H9 (cell line): ENCODE results near the gene SH3TC2. TPM values are rescaled to one million over a fixed set of nuclear protein-coding genes. Genes with fewer than 3 reads are reported as not detected.
A peak's percentile ranks its signal among the peaks of the same experiment; 100 is the strongest.

ENCODE experiments used
- DNase-seq: peaks from one replicate; pipeline ENCODE4 v3.0.0-alpha.2; 2017
- H2AFZ ChIP-seq: one replicate; pipeline ENCODE4 v1.6.1; 2013; ENCODE audit warnings: mild to moderate bottlenecking, low read length, control low read depth, moderate library complexity
- H2AK5ac ChIP-seq: 2 replicates; pipeline ENCODE4 v1.6.1; 2013; ENCODE audit warnings: low read length, control low read depth, mixed read lengths; ENCODE audit not compliant: insufficient read length
- H2BK120ac ChIP-seq: one replicate; pipeline ENCODE4 v1.6.1; 2013; ENCODE audit warnings: low read depth, mild to moderate bottlenecking, low read length, control low read depth, inconsistent platforms; ENCODE audit not compliant: poor library complexity, severe bottlenecking
- H2BK12ac ChIP-seq: 2 replicates; pipeline ENCODE4 v1.6.1; 2013; ENCODE audit warnings: low read length, control low read depth, mixed read lengths, low read depth; ENCODE audit not compliant: insufficient read length
- H2BK15ac ChIP-seq: 2 replicates; pipeline ENCODE4 v1.6.1; 2013; ENCODE audit warnings: low read depth, low read length, control low read depth
- H2BK20ac ChIP-seq: one replicate; pipeline ENCODE4 v1.6.1; 2013; ENCODE audit warnings: low read depth, mild to moderate bottlenecking, low read length, control low read depth, inconsistent platforms; ENCODE audit not compliant: poor library complexity, severe bottlenecking
- H2BK5ac ChIP-seq: 2 replicates; pipeline ENCODE4 v1.6.1; 2013; ENCODE audit warnings: low read length, control low read depth, mixed read lengths; ENCODE audit not compliant: insufficient read length
- H3K14ac ChIP-seq: 2 replicates; pipeline ENCODE4 v1.6.1; 2013; ENCODE audit warnings: low read length, control low read depth; ENCODE audit not compliant: insufficient read depth
- H3K18ac ChIP-seq: 2 replicates; pipeline ENCODE4 v1.6.1; 2013; ENCODE audit warnings: low read depth, mild to moderate bottlenecking, mixed read lengths, low read length, control low read depth; ENCODE audit not compliant: insufficient read length
- H3K23ac ChIP-seq: 2 replicates; pipeline ENCODE4 v1.6.1; 2013; ENCODE audit warnings: low read length, control low read depth, mixed read lengths, low read depth; ENCODE audit not compliant: insufficient read length
- H3K23me2 ChIP-seq: 2 replicates; pipeline ENCODE4 v1.6.1; 2013; ENCODE audit warnings: low read depth, mild to moderate bottlenecking, mixed read lengths, low read length, control low read depth; ENCODE audit not compliant: insufficient read length, poor library complexity, severe bottlenecking
- H3K27ac ChIP-seq: 2 replicates; pipeline ENCODE4 v1.5.1; 2013; ENCODE audit warnings: low read length, control low read depth, mixed read lengths, low read depth; ENCODE audit not compliant: insufficient read length
- H3K27me3 ChIP-seq: 2 replicates; pipeline ENCODE4 v1.6.1; 2013; ENCODE audit warnings: low read length, control low read depth, inconsistent platforms; ENCODE audit not compliant: insufficient read depth
- H3K4ac ChIP-seq: 2 replicates; pipeline ENCODE4 v1.6.1; 2013; ENCODE audit warnings: low read depth, mild to moderate bottlenecking, control low read depth, inconsistent platforms, low read length, moderate library complexity
- H3K4me1 ChIP-seq: 2 replicates; pipeline ENCODE4 v1.6.1; 2013; ENCODE audit warnings: low read length, control low read depth, inconsistent platforms; ENCODE audit not compliant: insufficient read depth
- H3K4me2 ChIP-seq: 2 replicates; pipeline ENCODE4 v1.6.1; 2013; ENCODE audit warnings: low read length, control low read depth, mixed read lengths; ENCODE audit not compliant: insufficient read length, insufficient read depth
- H3K56ac ChIP-seq: 2 replicates; pipeline ENCODE4 v1.6.1; 2013; ENCODE audit warnings: low read depth, mild to moderate bottlenecking, mixed read lengths, low read length, control low read depth; ENCODE audit not compliant: insufficient read length
- H3K79me1 ChIP-seq: 2 replicates; pipeline ENCODE4 v1.6.1; 2013; ENCODE audit warnings: low read depth, mild to moderate bottlenecking, moderate library complexity, low read length, control low read depth, inconsistent platforms; ENCODE audit not compliant: insufficient read depth, poor library complexity, severe bottlenecking
- H3K79me2 ChIP-seq: 2 replicates; pipeline ENCODE4 v1.6.1; 2013; ENCODE audit warnings: low read length, control low read depth, inconsistent platforms; ENCODE audit not compliant: insufficient read depth
- H3K9ac ChIP-seq: 2 replicates; pipeline ENCODE4 v1.6.1; 2013; ENCODE audit warnings: low read length, control low read depth, mixed read lengths; ENCODE audit not compliant: insufficient read length; ENCODE audit errors: extremely low read depth
- H3K9me3 ChIP-seq: one replicate; pipeline ENCODE4 v1.6.1; 2013; ENCODE audit warnings: low read depth, low read length, inconsistent platforms; ENCODE audit not compliant: control insufficient read depth
- H3T11ph ChIP-seq: one replicate; pipeline ENCODE4 v1.6.1; 2013; ENCODE audit warnings: mild to moderate bottlenecking, low read length, control low read depth, inconsistent platforms
- H4K20me1 ChIP-seq: one replicate; pipeline ENCODE4 v1.6.1; 2013; ENCODE audit not compliant: control insufficient read depth, insufficient read length, insufficient read depth
- H4K5ac ChIP-seq: 2 replicates; pipeline ENCODE4 v1.6.1; 2013; ENCODE audit warnings: low read depth, mild to moderate bottlenecking, mixed read lengths, low read length, control low read depth; ENCODE audit not compliant: insufficient read length
- H4K8ac ChIP-seq: replicated peaks from 2 replicates; pipeline ENCODE4 v1.6.1; 2013; ENCODE audit warnings: low read length, control low read depth, mixed read lengths, low read depth; ENCODE audit not compliant: insufficient read length
- H4K91ac ChIP-seq: 2 replicates; pipeline ENCODE4 v1.6.1; 2013; ENCODE audit warnings: low read depth, mild to moderate bottlenecking, moderate library complexity, mixed read lengths, low read length, control low read depth; ENCODE audit not compliant: insufficient read length
- H3K27ac Mint-ChIP-seq, 3 experiments: 2 replicates in 2 of 3; 3 replicates in 1 of 3; pipeline ENCODE4 v1.8.0; 2020 to 2021; ENCODE audit warnings: mixed read lengths in 3 of 3, mild to moderate bottlenecking in 1 of 3, moderate library complexity in 1 of 3
- H3K27me3 Mint-ChIP-seq: 2 replicates; pipeline ENCODE4 v1.8.0; 2021; ENCODE audit warnings: low read depth, mild to moderate bottlenecking, moderate library complexity, mixed read lengths
- H3K36me3 Mint-ChIP-seq, 3 experiments: 2 replicates in 2 of 3; 3 replicates in 1 of 3; pipeline ENCODE4 v1.8.0; 2020 to 2021; ENCODE audit warnings: low read depth in 3 of 3, mixed read lengths in 3 of 3; ENCODE audit not compliant: insufficient read depth in 1 of 3
- H3K4me1 Mint-ChIP-seq, 2 experiments: 2 replicates each; pipeline ENCODE4 v1.8.0; 2020; ENCODE audit warnings: mixed read lengths in 2 of 2
- H3K4me3 Mint-ChIP-seq, 2 experiments: 2 replicates in 1 of 2; 3 replicates in 1 of 2; pipeline ENCODE4 v1.8.0; 2020 to 2021; ENCODE audit warnings: mild to moderate bottlenecking in 2 of 2, mixed read lengths in 2 of 2, moderate library complexity in 1 of 2
- H3K9me3 Mint-ChIP-seq, 2 experiments: 2 replicates in 1 of 2; 3 replicates in 1 of 2; pipeline ENCODE4 v1.8.0; 2020; ENCODE audit warnings: mild to moderate bottlenecking in 2 of 2, mixed read lengths in 2 of 2, moderate library complexity in 1 of 2
- WGBS: extraction: QIAGEN DNeasy Blood & Tissue Kit; methylation state at CpG from one replicate; pipeline ENCODE4 v1.1.7; 2013; ENCODE audit warnings: missing lambda C conversion rate, low lambda C conversion rate, mixed read lengths; ENCODE audit not compliant: insufficient read length; ENCODE audit errors: extremely low coverage; 5-methylcytosine and 5-hydroxymethylcytosine counted together
- total RNA-seq: library from RNA; stranded (reverse); gene quantifications from 2 replicates; pipeline ENCODE4 v1.2.1, GENCODE V29; 2021
- TF ChIP-seq, protein P1 (sequence below): fragments of 200-600 bp; sonication (generic); conservative IDR thresholded peaks from 3 replicates; pipeline ENCODE4 v1.8.0; 2021; ENCODE audit warnings: antibody characterized with exemption, mild to moderate bottlenecking

SH3TC2 gene
- total RNA-seq, 1 experiment from 2014 or later: not detected

DNA sequence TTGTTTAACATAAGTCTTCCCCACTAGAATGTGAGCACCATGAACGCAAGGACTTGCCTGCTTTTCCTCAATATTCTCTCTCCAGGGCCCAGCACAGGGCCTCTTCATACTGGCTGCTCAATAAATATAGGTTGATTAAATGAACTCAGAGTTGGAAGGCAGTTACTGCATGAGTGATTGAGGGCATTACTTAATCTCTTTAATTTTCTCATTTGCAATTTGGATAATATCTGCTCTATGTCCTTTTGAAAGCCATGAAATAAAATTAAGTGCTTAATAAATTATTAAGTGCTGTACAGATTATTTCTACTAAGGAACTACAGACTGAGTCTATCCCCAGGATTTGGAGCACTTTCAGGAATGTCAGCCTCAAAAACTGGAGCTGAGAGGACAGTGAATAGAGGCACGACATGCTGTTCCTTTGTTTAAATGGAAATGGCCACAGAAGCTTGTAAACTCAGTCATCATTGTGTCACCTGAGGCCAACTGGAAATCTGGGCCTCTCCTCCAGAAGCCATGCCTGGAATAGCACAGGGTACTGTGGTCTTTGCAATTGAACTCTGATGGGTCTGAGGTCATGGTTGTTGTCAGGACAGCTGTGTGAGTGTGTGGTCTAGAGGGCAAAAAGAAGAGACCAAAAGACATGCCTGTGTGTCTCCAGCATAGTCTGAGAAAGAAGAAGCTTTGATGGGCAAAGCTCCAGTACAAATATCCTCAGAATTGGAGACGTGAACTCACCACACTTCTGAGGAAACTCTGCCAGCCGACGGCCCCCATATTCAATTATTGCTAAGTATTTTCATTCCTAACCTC is 86.1 kb downstream of the SH3TC2 start:
- TF ChIP-seq, protein P1, sequence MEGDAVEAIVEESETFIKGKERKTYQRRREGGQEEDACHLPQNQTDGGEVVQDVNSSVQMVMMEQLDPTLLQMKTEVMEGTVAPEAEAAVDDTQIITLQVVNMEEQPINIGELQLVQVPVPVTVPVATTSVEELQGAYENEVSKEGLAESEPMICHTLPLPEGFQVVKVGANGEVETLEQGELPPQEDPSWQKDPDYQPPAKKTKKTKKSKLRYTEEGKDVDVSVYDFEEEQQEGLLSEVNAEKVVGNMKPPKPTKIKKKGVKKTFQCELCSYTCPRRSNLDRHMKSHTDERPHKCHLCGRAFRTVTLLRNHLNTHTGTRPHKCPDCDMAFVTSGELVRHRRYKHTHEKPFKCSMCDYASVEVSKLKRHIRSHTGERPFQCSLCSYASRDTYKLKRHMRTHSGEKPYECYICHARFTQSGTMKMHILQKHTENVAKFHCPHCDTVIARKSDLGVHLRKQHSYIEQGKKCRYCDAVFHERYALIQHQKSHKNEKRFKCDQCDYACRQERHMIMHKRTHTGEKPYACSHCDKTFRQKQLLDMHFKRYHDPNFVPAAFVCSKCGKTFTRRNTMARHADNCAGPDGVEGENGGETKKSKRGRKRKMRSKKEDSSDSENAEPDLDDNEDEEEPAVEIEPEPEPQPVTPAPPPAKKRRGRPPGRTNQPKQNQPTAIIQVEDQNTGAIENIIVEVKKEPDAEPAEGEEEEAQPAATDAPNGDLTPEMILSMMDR: no peak
- H3K4ac ChIP-seq: no peak overlapping the region
- H4K8ac ChIP-seq: no peak overlapping the region
- no peak overlapping the region for H3K56ac ChIP-seq
- no peaks in the 10 kb centered on the region for H3K79me1 ChIP-seq
- Mint-ChIP-seq H3K4me1 (peaks cover 21 to 30% of the 10 kb centered on the region in 2 experiments), H3K27me3 (no peaks in the 10 kb centered on the region), H3K27ac (peak overlapping the region in 2 of 3 experiments; percentile 2 to 81; a peak in 4 of 7 replicates), H3K4me3 (no peak overlapping the region), H3K36me3 (no peaks in the 10 kb centered on the region; a peak in 1 of 7 replicates), H3K9me3 (no peaks in the 10 kb centered on the region)
- no peaks in the 10 kb centered on the region for H4K20me1 ChIP-seq
- H2BK15ac ChIP-seq: no peak overlapping the region
- no peak overlapping the region for H2AFZ ChIP-seq
- WGBS: no CpG with 5 or more reads among the region's 5 CpGs
- no peak overlapping the region for H3K4me2 ChIP-seq
- no peak overlapping the region for H4K5ac ChIP-seq
- no peaks in the 10 kb centered on the region for H3K27me3 ChIP-seq
- H3K9me3 ChIP-seq: no peaks in the 10 kb centered on the region
- H2BK120ac ChIP-seq: no peak overlapping the region
- no peak overlapping the region for H3K14ac ChIP-seq
- H3K9ac ChIP-seq: no peak overlapping the region
- H3K79me2 ChIP-seq: no peaks in the 10 kb centered on the region
- H2AK5ac ChIP-seq: no peak overlapping the region
- no peak overlapping the region for H4K91ac ChIP-seq
- no peak overlapping the region for H3K23ac ChIP-seq
- H2BK5ac ChIP-seq: no peak overlapping the region
- no peaks in the 10 kb centered on the region for H3K23me2 ChIP-seq
- DNase-seq: no peak
- H3K18ac ChIP-seq: no peak overlapping the region
- no peak overlapping the region for H2BK12ac ChIP-seq
- no peak overlapping the region for H3K27ac ChIP-seq
- H3K4me1 ChIP-seq: peaks cover 5% of the 10 kb centered on the region; the same call in 1 of the 2 replicates
- no peak overlapping the region for H3T11ph ChIP-seq
- H2BK20ac ChIP-seq: no peak overlapping the region
